HepG2 (cell line): ENCODE results near the gene CACNA2D3. TPM values are rescaled to one million over a fixed set of nuclear protein-coding genes. Genes with fewer than 3 reads are reported as not detected.

Source experiments
- ATAC-seq: fragments of 200-7000 bp; cut with Tn5 transposase; 3 replicates; pipeline ENCODE4 v1.9.1; 2020; ENCODE audit warnings: mild to moderate bottlenecking, moderate library complexity
- BruUV-seq: library from RNA; stranded (reverse); fragments of 400-500 nt; replicated peaks from 2 replicates; lab custom pipeline; 2021; lab: Mats Ljungman, UMichigan
- CTCF ChIA-PET: fragments of 300-600 bp; formaldehyde crosslinking; extraction: SDS; loops from one replicate; lab custom pipeline; 2021; ENCODE audit warnings: low total read pairs, inconsistent platforms, low intra/inter-chr PET ratio; lab: Yijun Ruan, JAX
- POLR2A ChIA-PET: fragments of 350-600 bp; sonication (Branson Sonifier 250); formaldehyde crosslinking; loops from one replicate; lab custom pipeline; 2020; ENCODE audit warnings: antibody characterized with exemption, inconsistent platforms; lab: Yijun Ruan, JAX
- DNase-seq: peaks from one replicate; pipeline ENCODE4 v3.0.0-alpha.2; 2015; ENCODE audit warnings: low spot score
- FAIRE-seq: peaks from 3 replicates; lab custom pipeline; 2011; peaks lifted over from hg19 to GRCh38; lab: Jason Lieb, UNC
- H2AFZ ChIP-seq: one replicate; pipeline ENCODE4 v1.6.1; 2011; ENCODE audit warnings: low read length, inconsistent platforms
- H3K27ac ChIP-seq: fragments of 300-600 bp; 3 replicates; pipeline ENCODE4 v1.8.0; 2011; ENCODE audit warnings: mixed run types, mild to moderate bottlenecking, mixed read lengths, low read length, inconsistent platforms; ENCODE audit not compliant: insufficient read depth; ENCODE audit errors: extremely low read length
- H3K27me3 ChIP-seq, 2 experiments: fragments of 200-600 bp in 1 of 2; 2 replicates in 1 of 2; 3 replicates in 1 of 2; pipeline versions ENCODE4 v1.6.0 to v1.8.0; 2011; ENCODE audit warnings: low read length in 2 of 2, mild to moderate bottlenecking in 2 of 2, moderate library complexity in 2 of 2, inconsistent platforms in 1 of 2; ENCODE audit not compliant: insufficient read depth in 2 of 2, control insufficient read depth in 1 of 2
- H3K36me3 ChIP-seq, 2 experiments: fragments of 200-600 bp in 1 of 2; replicated peaks in 1 of 2; 2 replicates in 1 of 2; 3 replicates in 1 of 2; pipeline versions ENCODE4 v1.5.1 to v1.8.0; 2011; ENCODE audit warnings: low read length in 2 of 2, inconsistent platforms in 1 of 2; ENCODE audit not compliant: insufficient read depth in 2 of 2, control insufficient read depth in 1 of 2
- H3K4me1 ChIP-seq: 2 replicates; pipeline ENCODE4 v1.5.1; 2012; ENCODE audit warnings: low read length, inconsistent platforms; ENCODE audit not compliant: insufficient read depth
- H3K4me2 ChIP-seq: 2 replicates; pipeline ENCODE4 v1.6.0; 2011; ENCODE audit warnings: low read depth, low read length, inconsistent platforms
- H3K4me3 ChIP-seq, 3 experiments: fragments of 200-600 bp in 1 of 3; sonication (generic), shearing (Covaris generic) in 1 of 3; replicated peaks in 1 of 3; 2 replicates each; pipeline ENCODE4 v1.5.1; 2011 to 2016; ENCODE audit warnings: low read length in 3 of 3, inconsistent platforms in 2 of 3, low read depth in 2 of 3, mild to moderate bottlenecking in 2 of 3, control low read depth in 1 of 3, mixed read lengths in 1 of 3; ENCODE audit not compliant: insufficient read depth in 1 of 3
- H3K79me2 ChIP-seq: one replicate; pipeline ENCODE4 v1.6.1; 2011; ENCODE audit warnings: low read length, inconsistent platforms; ENCODE audit not compliant: insufficient read depth
- H3K9ac ChIP-seq: 2 replicates; pipeline ENCODE4 v1.6.0; 2011; ENCODE audit warnings: mild to moderate bottlenecking, low read depth, low read length, inconsistent platforms; ENCODE audit not compliant: insufficient read depth
- H3K9me3 ChIP-seq: 2 replicates; pipeline ENCODE4 v1.5.1; 2012; ENCODE audit warnings: mild to moderate bottlenecking, low read length
- H4K20me1 ChIP-seq: 2 replicates; pipeline ENCODE4 v1.6.0; 2011; ENCODE audit warnings: inconsistent platforms, mild to moderate bottlenecking, low read length, moderate library complexity; ENCODE audit not compliant: insufficient read depth
- ATF7 ChIP-seq, 2 experiments: fragments of 450-650 bp in 1 of 2; sonication (generic) in 1 of 2; formaldehyde crosslinking in 1 of 2; IDR thresholded peaks; 2 replicates each; pipeline versions ENCODE4 v1.4.0 to v1.6.1; 2016 to 2020; ENCODE audit warnings: antibody characterized with exemption in 1 of 2, mild to moderate bottlenecking in 1 of 2, missing genetic modification reagents in 1 of 2
- GMEB2 ChIP-seq: IDR thresholded peaks from 2 replicates; pipeline ENCODE4 v1.6.1; 2016; ENCODE audit warnings: missing biosample characterization, missing genetic modification reagents, low read depth
- WGBS: methylation state at CpG from one replicate; pipeline ENCODE4 v1.1.6; 2017; ENCODE audit warnings: low lambda C conversion rate; 5-methylcytosine and 5-hydroxymethylcytosine counted together
- in situ Hi-C: cut with HindIII; loops from 2 replicates; pipeline ENCODE4 v1.10.0; 2017; ENCODE audit warnings: low pct_unique_long_range_greater_than_20kb; ENCODE audit not compliant: extremely low pct_ligation_motif_present
- intact Hi-C: fragments of 100-400 bp; cut with micrococcal nuclease; formaldehyde crosslinking; loops from one replicate; pipeline ENCODE4 v1.10.0; 2022; ENCODE audit not compliant: unreplicated experiment
- polyA plus RNA-seq, 8 experiments: library from polyadenylated mRNA; depleted of rRNA in 3 of 8; stranded (reverse) in 7 of 8; unstranded in 1 of 8; fragments of >200 nt; fragmentation: Illumina TruSeq in 4 of 8; extraction: Trizol in 4 of 8; gene quantifications; 2 replicates each; pipeline versions ENCODE4 v1.2.1 to v1.2.3, GENCODE V29; 2011 to 2016; ENCODE audit warnings: low read depth in 4 of 8, missing spikeins in 1 of 8, mixed read lengths in 1 of 8; ENCODE audit not compliant: insufficient read depth in 1 of 8
- total RNA-seq, 5 experiments: library from RNA; depleted of rRNA; stranded (reverse); fragments of >200 nt; fragmentation: Illumina TruSeq; extraction: Trizol; gene quantifications; 2 replicates each; pipeline ENCODE4 v1.2.3, GENCODE V29; 2016; ENCODE audit warnings: low read depth in 1 of 5
- TF ChIP-seq, protein P1 (sequence below): sonication (generic); formaldehyde crosslinking; IDR thresholded peaks from 2 replicates; pipeline ENCODE4 v1.8.1; 2022; ENCODE audit warnings: mild to moderate bottlenecking, missing genetic modification reagents
- TF ChIP-seq, protein P2 (sequence below): sonication (generic); formaldehyde crosslinking; IDR thresholded peaks from 2 replicates; pipeline ENCODE4 v1.4.0; 2020; ENCODE audit warnings: missing genetic modification reagents

Gene CACNA2D3
- total and polyA plus RNA-seq, 2 of the 13 experiments (the other 11 are each of a cell fraction or from before 2014, with no cell fraction given): not detected

DNA sequence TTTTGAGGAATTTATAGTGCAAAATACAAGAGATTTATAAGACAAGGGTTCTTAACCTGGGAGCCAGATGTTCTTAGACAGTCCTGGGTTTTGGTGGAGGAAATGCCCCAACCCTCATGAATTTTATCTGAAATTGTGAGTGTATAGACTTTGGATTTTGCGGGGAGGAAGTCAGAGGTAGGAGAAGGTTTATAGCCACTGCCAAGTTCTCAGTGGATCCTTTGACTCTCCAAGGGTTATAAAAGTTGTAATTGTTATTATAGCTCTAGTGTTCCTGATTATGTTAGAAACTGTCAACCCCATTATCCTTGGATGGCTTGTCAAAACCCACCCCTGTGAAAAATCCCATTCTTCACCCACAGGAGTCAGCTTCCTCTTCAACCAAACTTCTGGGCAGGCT is 621.9 kb downstream of the CACNA2D3 start:
- no peaks in the 10 kb centered on the region for H3K27me3 ChIP-seq
- intact Hi-C loops: no loop called here
- H4K20me1 ChIP-seq: no peaks in the 10 kb centered on the region
- no peak overlapping the region for H3K27ac ChIP-seq
- 0 out of 2 replicates have a peak, but pooled peaks cover 7% of the 10 kb centered on the region for H3K9me3 ChIP-seq
- ChIA-PET CTCF (no interaction called here), POLR2A (no interaction called here)
- no peak overlapping the region for H3K4me2 ChIP-seq
- no peak overlapping the region for H3K9ac ChIP-seq
- ATAC-seq: no peak
- no peaks in the 10 kb centered on the region for H3K4me1 ChIP-seq
- H3K79me2 ChIP-seq: no peaks in the 10 kb centered on the region
- no peak for DNase-seq
- no peak overlapping the region for H3K4me3 ChIP-seq
- no peaks in the 10 kb centered on the region for H3K36me3 ChIP-seq
- no peak for FAIRE-seq
- TF ChIP-seq, protein P1, sequence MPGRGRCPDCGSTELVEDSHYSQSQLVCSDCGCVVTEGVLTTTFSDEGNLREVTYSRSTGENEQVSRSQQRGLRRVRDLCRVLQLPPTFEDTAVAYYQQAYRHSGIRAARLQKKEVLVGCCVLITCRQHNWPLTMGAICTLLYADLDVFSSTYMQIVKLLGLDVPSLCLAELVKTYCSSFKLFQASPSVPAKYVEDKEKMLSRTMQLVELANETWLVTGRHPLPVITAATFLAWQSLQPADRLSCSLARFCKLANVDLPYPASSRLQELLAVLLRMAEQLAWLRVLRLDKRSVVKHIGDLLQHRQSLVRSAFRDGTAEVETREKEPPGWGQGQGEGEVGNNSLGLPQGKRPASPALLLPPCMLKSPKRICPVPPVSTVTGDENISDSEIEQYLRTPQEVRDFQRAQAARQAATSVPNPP (CRISPR knock-in tag): no peak
- TF ChIP-seq, protein P2, sequence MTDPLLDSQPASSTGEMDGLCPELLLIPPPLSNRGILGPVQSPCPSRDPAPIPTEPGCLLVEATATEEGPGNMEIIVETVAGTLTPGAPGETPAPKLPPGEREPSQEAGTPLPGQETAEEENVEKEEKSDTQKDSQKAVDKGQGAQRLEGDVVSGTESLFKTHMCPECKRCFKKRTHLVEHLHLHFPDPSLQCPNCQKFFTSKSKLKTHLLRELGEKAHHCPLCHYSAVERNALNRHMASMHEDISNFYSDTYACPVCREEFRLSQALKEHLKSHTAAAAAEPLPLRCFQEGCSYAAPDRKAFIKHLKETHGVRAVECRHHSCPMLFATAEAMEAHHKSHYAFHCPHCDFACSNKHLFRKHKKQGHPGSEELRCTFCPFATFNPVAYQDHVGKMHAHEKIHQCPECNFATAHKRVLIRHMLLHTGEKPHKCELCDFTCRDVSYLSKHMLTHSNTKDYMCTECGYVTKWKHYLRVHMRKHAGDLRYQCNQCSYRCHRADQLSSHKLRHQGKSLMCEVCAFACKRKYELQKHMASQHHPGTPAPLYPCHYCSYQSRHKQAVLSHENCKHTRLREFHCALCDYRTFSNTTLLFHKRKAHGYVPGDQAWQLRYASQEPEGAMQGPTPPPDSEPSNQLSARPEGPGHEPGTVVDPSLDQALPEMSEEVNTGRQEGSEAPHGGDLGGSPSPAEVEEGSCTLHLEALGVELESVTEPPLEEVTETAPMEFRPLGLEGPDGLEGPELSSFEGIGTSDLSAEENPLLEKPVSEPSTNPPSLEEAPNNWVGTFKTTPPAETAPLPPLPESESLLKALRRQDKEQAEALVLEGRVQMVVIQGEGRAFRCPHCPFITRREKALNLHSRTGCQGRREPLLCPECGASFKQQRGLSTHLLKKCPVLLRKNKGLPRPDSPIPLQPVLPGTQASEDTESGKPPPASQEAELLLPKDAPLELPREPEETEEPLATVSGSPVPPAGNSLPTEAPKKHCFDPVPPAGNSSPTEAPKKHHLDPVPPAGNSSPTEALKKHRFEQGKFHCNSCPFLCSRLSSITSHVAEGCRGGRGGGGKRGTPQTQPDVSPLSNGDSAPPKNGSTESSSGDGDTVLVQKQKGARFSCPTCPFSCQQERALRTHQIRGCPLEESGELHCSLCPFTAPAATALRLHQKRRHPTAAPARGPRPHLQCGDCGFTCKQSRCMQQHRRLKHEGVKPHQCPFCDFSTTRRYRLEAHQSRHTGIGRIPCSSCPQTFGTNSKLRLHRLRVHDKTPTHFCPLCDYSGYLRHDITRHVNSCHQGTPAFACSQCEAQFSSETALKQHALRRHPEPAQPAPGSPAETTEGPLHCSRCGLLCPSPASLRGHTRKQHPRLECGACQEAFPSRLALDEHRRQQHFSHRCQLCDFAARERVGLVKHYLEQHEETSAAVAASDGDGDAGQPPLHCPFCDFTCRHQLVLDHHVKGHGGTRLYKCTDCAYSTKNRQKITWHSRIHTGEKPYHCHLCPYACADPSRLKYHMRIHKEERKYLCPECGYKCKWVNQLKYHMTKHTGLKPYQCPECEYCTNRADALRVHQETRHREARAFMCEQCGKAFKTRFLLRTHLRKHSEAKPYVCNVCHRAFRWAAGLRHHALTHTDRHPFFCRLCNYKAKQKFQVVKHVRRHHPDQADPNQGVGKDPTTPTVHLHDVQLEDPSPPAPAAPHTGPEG (CRISPR knock-in tag): no peak
- no peak for TF ChIP-seq GMEB2 (CRISPR knock-in tag)
- TF ChIP-seq ATF7 (IDR thresholded peaks at IDR 0.05): no peak
- TF ChIP-seq ATF7 (CRISPR knock-in tag; IDR thresholded peaks at IDR 0.05): no peak
- no TSS peak for BruUV-seq
- WGBS: 67% methylated on average over 1 of the region's 1 CpG
- in situ Hi-C loops: no loop called here
- H2AFZ ChIP-seq: no peak overlapping the region
